HG03558 (cell line): ENCODE data around the gene ATF3.

Experiments used
- ATAC-seq: cut with Tn5 transposase; IDR thresholded peaks from one replicate; pipeline ENCODE4 v1.9.1; 2021; ENCODE audit warnings: moderate number of reproducible peaks; ENCODE audit not compliant: unreplicated experiment; ENCODE audit errors: extremely low read depth

ATF3 gene, protein sequence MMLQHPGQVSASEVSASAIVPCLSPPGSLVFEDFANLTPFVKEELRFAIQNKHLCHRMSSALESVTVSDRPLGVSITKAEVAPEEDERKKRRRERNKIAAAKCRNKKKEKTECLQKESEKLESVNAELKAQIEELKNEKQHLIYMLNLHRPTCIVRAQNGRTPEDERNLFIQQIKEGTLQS

DNA sequence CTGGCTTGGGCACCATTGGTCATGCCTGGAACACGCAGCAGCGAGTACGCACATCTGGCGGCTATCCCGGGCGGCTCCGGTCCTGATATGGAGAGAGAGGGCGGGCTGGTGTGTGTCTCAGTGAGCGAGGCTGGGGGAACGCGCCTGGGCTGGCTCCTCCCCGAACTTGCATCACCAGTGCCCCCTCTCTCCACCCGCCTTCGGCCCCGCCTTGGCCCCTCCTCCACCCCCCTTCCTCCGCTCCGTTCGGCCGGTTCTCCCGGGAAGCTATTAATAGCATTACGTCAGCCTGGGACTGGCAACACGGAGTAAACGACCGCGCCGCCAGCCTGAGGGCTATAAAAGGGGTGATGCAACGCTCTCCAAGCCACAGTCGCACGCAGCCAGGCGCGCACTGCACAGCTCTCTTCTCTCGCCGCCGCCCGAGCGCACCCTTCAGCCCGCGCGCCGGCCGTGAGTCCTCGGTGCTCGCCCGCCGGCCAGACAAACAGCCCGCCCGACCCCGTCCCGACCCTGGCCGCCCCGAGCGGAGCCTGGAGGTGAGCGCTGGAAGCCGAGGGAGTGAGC lies at the start of gene ATF3:
ATF3 (plus strand) TSS at position 370 of the 567 bp plus-strand sequence. CDS start 6,261 bp downstream, outside the sequence.
- ATAC-seq, result peak; percentile 40

DNA sequence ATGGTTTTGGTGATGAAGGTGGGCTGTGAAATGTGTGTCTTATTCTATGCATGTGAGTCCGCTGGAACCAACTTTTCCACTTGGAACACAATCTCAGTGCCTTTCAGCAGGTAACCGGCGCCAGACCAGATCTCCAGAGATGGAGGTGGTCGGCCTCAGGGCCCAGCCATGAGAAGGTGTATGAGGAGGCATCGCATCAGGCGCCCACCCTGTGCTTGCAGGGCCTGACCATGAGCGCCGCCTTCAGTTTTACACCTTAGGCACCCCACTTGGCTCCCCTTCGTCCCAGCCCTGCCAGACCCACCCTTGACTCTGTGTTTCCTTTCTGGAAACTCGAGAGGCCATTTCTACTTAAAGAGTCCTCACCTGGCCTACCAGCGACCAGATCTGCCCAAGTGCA lies 48.6 kb upstream of the ATF3 start:
- ATAC-seq, result no peak

DNA sequence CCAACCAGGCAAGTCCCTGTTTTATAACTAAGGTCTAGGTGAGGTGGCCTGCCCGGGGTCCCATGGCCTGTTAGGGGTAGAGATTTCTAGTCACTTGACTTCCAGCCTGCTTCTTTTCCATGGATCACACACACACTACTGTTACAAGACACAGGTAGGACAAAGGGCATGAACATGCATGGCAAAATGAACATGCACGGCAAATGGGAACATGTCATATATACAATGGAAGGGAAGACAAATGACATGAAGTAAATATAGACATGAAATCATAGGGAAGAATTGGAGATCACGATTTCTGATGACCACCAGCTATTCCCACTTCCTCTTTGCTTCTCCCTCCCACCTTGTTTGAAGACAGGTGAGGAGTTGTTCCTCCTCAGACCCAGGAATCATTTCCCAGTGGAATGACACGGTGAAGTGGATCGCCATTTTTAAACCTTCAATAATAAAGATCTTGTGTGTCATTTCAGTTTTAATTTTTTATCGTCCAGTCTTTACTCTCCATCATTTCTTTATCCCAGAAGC lies 47.6 kb upstream of the ATF3 start:
- ATAC-seq, result no peak

DNA sequence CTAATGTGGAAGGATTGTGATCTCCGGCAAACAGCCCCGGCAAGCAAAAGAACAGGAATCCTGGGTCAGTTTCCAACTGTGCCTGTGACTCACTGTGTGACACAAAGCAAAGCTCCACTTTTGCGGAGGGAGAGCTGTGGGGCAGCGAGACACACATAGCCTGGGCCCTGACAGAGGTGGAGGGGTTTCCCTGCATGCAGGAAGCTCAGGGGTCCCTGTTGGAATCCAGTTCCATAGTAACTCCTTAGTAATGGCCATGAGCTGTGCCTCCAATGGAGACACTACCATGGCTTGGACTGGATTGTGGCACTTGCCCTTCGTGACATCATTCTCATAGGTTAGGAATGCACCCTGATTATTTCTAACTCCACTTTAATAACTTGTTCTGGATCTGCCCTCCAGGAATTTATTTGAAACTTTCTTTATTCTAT lies 47.0 kb upstream of the ATF3 start:
- no peak for ATAC-seq

DNA sequence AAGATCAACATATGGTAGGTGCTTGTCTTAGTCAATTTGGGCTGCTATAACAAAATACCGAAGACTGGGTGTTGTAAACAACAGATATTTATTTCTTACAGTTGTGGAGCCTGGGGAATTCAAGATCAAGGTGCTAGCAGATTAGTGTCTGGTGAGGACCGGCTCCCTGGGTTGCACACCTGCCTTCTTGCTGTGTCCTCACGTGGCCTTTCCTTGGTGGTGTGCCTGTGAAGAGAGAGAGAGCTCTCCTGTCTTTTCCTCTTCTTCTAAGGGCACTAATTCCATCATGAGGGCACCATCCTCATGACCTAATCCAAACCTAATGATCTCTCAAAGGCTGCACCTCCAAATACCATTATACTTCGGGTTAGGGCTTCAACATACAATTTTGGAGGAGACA lies 45.8 kb upstream of the ATF3 start:
- ATAC-seq, result no peak

DNA sequence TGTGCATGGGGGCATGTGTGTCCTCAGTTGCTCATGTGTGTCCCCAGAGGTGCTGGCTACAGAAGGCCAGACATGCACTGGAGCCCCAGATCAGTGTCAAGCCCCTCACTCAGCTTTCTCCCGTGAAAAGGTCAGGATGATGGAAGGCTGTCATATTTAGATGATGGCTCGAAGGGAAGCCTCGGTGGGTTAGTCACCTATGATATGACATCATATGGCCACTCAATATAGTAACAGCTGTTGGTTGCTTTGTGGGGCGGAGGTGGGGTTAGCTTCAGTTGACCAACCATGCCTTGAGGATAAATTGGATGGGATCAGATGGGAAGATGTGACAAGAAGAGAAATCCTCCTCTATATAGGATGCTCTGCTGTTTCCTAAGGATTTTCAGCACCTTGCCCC lies 43.5 kb upstream of the ATF3 start:
- ATAC-seq, result no peak

DNA sequence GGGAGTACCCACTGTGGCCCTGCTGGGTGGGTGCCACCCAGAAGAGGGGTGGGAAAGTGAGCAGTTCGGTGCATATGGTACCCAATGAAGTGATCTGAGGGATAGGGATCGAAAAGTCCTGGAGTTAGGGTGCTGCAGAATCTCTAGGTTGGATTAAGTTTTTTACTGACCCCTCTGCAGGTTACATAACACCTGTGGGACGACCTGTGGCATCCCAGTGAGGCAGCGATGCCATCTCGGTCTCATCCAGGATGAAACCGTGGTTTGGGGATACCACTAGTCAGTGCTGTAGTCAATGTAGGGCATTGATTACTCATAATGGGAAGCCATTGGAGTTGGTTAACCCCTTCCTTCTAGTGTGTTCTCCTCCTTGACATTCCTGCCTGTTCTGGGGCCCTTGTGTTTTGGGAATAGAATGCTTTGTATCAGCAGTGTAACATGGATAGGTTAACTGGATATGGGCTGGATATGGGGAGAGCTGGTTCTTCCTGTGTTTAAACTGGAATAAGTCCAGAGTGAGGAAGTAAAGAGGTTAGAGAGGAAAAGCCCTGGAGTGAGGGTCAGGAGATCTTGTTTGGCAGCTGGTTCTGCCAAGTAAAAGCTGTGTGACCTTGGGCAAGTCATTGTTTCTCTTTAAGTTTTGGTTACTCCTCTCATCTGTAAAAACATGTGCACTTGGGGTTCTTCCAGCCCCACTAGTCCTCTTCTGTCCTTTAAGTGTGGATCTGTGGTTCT lies 42.8 kb upstream of the ATF3 start:
- ATAC-seq, result no peak

DNA sequence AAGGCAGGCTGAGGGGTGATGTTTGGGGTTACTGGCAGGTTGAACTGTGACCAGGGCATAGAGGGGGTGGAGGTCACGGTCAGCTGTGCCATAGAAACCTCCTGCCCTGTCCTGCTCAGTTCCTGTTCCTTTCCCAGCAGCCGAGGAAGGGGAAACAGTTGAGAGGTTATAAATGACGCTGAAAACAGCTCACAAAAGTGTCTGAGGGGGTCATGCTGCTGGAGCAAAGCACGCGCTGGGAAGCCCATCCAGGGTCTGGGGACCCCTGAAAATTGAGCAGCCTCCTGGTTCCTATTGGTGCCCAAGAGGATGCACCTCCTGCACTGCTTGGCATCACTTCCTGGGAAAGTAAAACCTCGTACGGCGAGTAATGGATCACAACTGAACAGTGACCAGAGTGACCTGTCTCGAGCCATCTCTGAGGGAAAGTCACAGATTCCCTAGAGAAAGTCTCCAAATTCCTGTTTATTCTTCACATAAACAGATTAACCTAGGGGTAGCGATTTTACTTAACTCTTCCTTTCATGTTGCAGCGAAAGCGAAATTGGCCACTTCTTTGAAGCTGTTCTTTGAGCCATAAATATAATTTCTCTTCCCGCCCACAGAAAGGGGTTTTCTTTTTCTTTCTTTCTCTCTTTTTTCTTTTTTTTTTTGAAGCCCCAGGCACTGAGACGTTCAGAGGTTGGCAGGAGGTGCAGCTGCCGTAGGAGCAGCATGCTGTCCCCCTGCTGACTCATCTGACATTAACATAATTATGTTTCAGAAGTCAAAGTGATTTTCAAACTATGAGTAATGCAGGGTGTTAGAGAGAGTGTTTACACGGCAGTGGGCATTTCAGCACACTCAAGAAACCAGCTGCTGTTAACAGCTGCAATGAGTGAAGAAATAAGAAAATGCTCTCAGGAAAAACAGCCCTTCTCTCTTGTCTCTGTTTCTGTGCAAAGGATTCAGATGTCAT lies 41.8 kb upstream of the ATF3 start:
- peak; percentile 99 for ATAC-seq

DNA sequence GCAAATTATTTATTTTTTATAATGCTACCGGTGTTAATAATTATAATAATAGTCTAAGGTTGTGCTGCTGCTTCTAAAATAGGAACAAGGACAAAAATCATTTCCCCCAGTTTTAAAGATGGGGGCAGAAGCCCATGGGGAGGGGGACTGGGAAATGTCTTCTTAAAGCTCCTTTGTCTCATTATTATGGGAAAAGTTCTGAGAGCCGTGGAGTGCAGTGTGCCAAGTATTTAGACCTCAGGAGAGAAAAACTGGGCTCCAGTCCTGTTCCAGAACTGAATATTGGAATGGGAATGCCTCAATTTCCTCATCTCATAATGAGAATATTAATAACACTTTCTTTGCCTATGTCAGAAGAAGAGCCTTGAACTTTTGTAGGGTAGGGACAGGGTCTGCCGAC lies 40.9 kb upstream of the ATF3 start:
- ATAC-seq, result no peak

DNA sequence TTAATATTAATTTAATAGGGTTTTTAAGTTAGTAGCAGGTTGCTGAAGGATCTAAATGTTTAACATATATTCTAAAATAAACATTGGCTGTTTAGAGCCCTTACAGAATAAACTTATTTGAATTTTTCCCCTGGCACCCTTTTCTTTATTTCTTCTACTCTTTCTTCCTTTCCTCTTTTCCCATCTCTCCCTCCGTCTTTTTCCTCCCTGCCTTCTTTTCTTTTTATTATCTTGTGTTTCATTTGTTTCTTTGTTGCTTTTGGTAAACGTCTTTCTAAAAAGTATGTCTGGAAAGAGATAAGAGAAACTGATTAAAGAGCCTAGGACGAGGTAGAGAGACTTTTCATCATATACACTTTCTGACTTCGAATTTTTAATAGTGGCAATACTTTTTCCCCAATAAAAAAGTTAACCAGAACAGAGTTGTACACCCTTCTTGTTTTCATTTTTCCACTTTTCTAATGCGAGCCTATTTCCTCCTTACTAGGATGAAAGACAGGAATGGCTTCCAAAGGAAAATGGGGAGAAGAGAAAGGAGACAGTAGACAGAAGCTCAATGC lies 39.5 kb upstream of the ATF3 start:
- no peak for ATAC-seq

DNA sequence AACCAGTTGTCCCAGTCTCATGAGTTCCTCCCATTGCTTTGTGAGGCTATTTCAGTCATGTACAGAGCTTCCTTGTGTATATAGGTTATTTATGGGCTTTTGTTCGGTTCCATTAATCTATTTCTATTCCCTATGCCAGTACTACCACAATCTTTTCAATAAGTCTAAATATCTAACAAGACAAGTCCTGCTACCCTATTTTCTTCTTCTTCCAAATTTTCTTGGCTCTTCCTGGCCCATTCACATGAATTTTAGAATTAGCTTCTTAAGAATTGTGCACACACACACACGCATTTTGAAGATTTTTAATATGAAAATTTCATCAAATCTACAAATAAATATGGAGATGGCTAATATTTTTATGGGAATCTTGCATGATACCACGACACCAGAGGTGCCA lies 33.8 kb upstream of the ATF3 start:
- no peak for ATAC-seq

DNA sequence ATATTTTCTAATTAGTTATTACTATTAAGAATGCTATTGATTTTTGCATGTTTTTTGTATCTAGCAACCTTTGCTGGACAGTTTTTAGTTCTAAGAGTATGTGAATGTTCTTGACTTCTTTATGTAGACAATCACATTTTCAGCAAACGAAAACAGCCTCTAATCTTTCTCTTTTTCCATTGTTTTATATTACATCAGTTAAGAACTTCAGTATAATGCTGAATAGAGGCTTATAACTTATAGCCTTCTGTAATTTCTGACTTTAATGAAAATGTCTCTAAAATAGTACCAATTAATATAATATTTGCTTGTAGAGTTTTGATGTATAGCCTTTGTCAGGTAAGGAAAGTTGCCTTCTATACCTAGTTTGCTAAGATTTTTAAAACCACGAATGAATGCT lies 33.2 kb upstream of the ATF3 start:
- no peak for ATAC-seq

DNA sequence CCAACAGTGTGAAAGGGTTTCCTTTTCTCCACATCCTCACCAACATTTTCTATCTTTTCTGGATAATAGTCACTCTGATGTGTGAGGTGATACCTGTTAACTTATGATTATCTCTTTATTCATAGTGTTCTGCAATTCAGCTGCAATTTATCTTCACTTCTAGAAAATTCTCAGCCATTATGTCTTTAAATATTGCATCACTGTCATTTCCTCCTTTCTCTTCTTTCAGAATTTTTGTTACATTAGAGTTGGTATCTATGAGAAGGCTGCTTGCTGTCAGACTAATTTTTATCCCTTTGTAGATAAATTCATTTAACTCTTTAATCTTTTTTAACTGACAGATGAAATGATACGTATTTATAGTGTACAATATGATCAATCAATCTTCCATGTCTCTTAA lies 30.5 kb upstream of the ATF3 start:
- no peak for ATAC-seq

DNA sequence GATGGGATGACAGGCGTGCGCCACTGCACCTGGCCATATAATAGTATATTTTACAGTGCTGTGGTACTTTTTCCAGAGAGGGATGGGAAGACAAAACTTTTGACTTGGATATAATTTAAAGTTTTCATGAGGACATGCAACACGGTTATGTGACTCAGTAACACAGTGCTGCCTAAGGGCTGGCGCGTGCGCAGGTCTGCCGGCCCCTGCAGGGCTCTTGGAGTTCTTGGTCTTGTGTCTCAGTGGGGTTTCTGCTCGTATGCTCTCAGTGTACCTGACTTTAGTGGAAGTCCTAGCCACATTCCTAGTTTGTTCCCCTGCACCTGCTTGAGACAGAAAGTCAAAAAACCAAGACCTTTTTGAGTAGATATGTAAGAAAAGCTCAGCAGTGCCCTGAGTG lies 27.5 kb upstream of the ATF3 start:
- ATAC-seq, result no peak

DNA sequence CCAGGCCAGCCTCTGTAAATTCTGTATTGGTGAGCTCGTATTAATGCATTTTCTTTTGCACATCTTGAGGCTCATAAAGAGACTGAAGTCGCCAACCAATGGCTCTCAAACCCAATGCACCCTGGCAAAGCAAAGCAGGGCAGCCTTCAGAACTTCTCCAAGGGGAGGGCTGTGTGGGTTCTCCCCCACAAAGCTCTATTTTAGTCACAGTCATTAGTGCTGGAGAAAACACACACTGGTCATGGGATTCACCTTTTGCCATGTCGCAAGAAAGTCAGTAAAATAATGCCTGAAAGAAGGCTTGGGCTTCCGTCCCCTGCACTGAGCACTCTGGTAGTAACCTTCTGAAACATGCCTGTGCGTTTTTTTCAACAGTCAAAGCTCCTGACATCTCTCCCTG lies 26.3 kb upstream of the ATF3 start:
- no peak for ATAC-seq

DNA sequence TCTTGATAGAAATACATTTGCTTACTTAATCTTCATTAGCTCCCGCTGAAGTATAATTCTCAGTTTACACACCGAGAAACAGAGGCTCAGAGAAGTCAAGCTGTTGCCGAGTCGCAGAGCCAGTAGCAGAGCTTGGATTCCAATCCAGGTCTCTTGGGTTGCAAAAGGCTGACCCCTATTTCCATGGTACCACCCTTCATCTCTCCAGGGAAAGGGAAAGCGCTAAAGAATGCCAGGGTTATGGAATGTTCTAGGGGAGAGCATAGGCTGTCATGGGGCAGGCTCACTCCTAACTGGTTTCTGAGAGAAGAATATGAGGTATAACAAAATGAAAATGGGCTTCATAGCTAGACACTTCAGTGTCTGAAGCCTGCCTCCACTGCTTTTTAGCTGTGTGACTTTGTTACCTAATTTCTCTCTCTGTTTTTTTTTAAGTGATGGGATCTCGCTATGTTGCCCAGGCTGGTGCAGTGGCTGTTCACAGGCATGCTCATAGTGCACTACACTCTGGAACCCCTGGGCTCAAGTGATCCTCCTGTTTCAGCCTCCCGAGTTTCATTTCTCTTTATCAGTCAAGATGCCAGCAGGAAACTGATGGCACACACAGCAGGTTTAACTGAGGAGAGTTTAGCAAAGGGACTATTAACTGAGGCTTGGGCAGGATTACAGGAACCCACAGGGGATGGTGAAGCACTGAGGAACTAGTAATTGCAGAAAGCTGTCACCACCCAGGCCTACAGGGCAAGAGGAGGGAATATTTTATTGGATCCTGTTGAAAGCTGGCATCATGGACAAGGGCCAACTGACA lies 25.5 kb upstream of the ATF3 start:
- no peak for ATAC-seq

DNA sequence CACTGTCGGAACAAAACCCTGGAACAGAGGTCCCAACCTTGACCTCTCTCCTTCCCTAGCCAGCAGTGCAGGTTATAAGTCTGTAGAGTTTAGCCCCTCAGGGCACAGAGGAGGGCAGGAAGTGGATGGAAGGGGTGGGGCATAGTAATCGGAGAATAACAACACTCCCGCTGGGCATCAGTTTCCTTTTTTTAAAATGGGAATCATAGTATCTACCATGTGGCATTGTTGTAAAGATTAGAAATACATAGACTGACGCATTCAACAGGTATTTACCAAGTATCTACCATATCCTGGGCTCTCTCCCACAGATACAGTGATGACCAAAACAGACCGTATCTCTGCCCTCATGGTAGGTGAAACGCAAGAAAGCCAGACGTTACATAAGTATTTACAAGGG lies 24.9 kb upstream of the ATF3 start:
- no peak for ATAC-seq

DNA sequence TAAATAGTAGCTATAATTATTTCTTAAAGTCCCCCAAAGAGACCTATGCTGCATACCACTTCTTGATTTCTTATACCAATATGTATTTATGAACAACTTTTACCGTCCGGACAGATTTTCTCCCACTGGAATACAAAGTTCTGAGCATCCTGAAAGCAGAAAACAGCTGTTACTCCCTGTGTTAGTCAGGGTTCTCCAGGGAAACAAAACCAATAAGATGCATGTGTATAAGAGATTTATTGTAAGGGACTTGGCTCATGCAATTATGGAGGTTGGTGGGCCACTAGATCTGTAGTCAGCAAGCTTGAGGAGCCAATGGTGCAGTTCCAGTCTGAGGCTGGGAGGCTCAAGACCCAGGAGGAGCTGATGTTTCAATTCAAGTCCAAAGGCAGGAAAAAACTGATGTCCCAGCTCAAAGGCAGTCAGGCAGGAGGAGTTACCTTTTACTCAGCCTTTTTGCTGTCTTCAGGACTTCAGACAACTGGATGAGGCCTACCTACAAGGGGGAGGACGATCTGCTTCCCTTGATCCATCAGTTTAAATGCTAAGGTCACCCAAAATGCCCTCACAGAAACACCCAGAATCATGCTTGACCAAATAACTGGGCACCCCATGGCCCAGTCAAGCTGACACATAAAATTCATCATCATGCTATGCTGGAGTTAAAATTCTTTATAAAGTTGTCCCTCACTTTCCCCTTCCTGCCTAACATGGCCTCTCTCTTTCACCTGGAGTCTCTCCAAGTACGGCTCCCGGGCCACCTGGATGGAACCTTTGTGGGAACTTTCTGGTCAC lies 24.3 kb upstream of the ATF3 start:
- no peak for ATAC-seq

DNA sequence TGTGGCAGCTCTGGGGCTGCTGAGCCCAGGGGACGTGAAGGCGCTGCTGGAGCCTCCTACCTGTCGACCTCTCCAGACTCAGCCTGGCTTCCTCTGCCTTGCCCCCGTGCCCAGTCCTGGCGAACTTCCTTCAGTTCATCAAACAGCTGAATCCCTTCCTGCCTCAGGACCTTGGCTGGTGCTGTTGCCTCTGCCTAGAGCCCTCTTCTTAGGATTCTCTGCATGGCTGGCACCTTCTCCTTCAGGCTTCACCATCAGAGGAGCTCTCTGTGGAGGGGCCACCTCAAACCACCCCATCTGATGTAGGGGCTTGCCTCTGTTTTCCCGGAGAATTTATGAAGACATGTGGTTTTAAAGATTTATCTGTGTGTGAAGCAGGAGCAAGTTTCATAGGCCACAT lies 23.4 kb upstream of the ATF3 start:
- ATAC-seq, result no peak
